ENCODE results near the gene SNRPD1.

DNA sequence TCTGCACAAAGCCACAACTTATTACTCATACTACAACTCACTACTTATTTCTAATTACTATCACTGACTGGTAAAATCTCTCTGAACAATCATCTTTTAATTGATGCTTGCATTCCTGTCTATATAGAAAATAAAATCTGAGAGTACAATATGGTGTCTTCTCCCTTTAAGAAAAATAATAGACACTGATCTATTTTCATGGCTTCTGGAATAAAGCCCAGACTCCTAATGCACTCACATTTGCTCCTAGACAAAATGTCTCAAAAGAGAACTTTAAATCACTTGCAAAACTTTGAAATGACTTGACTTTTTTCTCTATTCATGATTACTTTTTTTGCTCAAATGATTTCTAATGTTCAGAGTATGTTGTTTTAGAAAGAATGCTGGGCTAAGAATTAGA lies 40.3 kb upstream of the SNRPD1 start:
- no peak for TF ChIP-seq CTCF (IDR thresholded peaks at IDR 0.05; ENCODE audit: low read depth, low read length)
- no peak for TF ChIP-seq POLR2A (IDR thresholded peaks at IDR 0.05; ENCODE audit: extremely low read depth, insufficient read length)

Measured in NB4 (cell line).